Right ventricle myocardium inferior (tissue), 1 donor: ENCODE measurements around the gene SORBS1. TPM values are rescaled to one million over a fixed set of nuclear protein-coding genes. Genes with fewer than 3 reads are reported as not detected.

Source experiments
- ATAC-seq: fragments of 200-7000 bp; cut with Tn5 transposase; one replicate; pipeline ENCODE4 v1.9.1; 2020; ENCODE audit warnings: mild to moderate bottlenecking, moderate library complexity
- DNase-seq: peaks from one replicate; pipeline ENCODE4 v3.0.0; 2021; ENCODE audit errors: missing footprints
- intact Hi-C: fragments of 100-400 bp; cut with DNase I; formaldehyde crosslinking; loops from one replicate; pipeline ENCODE4 v1.11.0; 2022
- total RNA-seq: library from RNA; stranded (reverse); fragmentation: NEBNext Ultra II Directional; extraction: Animal tissue kit (Norgen Biotek cat#: 25700); gene quantifications from one replicate; pipeline ENCODE4 v1.2.1, GENCODE V29; 2021
- donor health status: DM: no; HTN: yes; CAD: no; lungs with severe emphysema.

Gene SORBS1
- total RNA-seq, 1 donor from 2014 or later: 666 TPM

GRCh38 chr10:95306318-95306650 is 254.9 kb downstream of the SORBS1 start:
- intact Hi-C loops: no loop called here
- ATAC-seq: no peak

DNA sequence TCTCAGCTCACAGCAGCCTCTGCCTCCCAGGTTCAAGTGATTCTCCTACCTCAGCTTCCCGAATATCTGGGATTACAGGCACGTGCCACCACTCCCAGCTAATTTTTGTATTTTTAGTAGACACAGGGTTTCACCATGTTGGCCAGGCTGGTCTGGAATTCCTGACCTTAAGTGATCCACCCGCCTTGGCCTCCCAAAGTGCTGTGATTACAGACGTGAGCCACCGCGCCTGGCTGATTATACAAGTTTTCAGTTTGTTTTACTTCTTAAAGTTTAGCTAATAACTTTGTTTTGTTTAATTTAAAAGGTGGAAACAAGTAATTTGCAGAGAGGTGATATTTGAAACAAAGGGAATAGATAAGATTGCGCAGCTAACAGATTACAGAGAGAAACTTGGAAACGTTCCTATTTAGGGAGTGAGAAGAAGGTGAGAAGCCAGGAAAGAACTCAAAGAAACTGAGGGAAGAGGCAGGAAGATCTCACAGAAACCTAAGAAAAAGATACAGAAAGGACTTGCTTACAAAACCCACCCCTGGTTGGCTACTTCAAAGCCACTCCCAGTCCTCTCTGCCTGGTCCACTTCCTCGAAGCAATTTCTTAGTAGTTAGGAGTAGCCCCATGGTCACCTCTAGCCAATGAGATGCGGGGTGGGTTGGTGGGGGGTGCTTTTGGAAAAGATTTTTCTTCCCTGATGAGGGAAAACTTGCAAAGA is 255.4 kb downstream of the SORBS1 start:
- intact Hi-C loops: no loop called here
- ATAC-seq (no peak), DNase-seq (no peak)

More at GRCh38 chr10:95306318-95306650, 254.9 kb downstream of the SORBS1 start:
- no peak for DNase-seq

DNA sequence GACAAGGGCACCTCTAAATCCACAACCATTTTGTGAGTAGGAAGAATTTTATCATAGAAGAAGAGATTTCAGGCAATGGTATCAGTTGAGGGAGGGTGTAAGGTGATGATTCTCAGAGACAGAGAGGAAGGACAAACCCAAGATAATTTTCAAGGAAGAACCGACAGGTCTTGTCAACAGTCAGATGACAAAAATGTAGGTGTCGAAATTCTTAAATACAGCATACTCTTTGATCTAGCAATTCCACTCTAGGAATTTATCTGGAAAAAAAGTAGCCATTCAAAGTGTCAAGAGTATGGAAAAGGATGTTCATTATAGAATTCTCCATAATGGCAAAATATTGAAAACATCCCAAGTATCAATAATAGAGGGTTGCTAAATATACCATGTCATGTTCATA is 256.2 kb downstream of the SORBS1 start:
- ATAC-seq (no peak), DNase-seq (no peak)
- intact Hi-C loops: no loop called here

DNA sequence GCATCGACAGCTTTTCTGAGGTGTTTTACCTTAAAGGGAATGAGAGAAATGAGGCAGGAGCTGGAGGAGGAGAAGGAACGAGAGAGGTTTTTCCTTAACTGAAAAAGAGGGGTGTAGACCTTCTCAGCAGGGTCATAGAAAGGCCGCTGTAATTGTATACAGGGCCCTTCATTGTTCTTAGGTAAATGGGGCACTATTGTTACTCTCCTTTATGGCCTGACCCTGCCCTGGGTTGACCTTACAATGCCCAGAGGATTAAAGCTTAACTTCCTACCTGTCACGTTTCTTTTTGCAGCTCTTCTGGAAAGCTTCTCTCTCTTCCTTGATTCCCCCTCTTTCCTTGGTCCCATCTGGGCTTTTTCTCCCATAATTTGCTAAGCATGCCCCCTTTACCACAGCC is 256.7 kb downstream of the SORBS1 start:
- intact Hi-C loops: no loop called here
- no peak for ATAC-seq
- DNase-seq: no peak

DNA sequence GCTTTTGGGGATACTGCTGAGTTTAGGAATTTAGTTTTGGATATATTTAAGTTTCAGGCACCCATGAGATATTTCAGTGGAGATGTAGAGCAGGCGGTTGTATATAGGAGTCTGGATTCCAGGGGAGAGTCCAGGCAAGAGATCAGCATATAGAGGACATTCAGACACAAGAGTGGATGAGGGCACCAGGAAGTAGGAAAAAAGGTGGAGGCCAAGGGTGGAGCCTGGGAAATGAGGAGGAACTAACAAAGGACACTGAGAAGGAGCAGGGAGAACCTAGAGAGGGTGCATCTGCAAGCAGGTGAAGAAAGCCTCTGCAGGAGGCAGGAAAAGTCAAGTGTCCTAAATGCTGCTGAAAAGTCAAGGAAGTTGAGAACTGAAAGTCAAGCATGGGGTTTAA is 257.2 kb downstream of the SORBS1 start:
- no peak for ATAC-seq
- intact Hi-C loops: no loop called here
- no peak for DNase-seq

- no peak for DNase-seq
- intact Hi-C loops: no loop called here
- ATAC-seq: no peak
Measured at GRCh38 chr10:95303535-95303934, 257.6 kb downstream of the SORBS1 start.

DNA sequence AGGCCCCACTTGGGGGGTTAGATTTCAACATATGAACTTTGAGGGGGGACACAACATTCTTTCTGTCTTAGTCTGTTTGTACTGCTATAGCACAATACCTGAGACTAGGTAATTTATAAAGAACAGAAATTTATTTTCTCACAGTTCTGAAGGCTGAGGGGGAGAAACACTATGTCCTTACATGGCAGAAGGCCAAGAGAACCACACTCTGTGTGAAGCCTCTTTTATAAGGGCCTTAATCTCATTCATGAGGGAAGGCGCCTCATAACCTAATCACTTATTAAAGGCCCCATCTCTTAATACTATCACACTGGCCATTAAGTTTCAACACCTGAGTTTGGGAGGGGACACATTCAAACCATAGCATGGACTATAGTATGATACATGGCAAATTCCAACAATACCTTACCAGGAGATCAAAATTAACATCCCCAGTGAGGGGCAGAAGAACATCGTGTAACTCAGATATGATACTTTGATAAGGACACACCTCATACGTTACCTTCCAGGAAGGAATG is 261.1 kb downstream of the SORBS1 start:
- intact Hi-C loops: no loop called here
- ATAC-seq (no peak), DNase-seq (no peak)

- ATAC-seq: peak; percentile 63
- intact Hi-C loops: no loop called here
- DNase-seq: no peak
Measured at GRCh38 chr10:95297402-95297801, 263.8 kb downstream of the SORBS1 start.

GRCh38 chr10:95296764-95297163 is 264.4 kb downstream of the SORBS1 start:
- DNase-seq: no peak
- no peak for ATAC-seq
- intact Hi-C loops: no loop called here

DNA sequence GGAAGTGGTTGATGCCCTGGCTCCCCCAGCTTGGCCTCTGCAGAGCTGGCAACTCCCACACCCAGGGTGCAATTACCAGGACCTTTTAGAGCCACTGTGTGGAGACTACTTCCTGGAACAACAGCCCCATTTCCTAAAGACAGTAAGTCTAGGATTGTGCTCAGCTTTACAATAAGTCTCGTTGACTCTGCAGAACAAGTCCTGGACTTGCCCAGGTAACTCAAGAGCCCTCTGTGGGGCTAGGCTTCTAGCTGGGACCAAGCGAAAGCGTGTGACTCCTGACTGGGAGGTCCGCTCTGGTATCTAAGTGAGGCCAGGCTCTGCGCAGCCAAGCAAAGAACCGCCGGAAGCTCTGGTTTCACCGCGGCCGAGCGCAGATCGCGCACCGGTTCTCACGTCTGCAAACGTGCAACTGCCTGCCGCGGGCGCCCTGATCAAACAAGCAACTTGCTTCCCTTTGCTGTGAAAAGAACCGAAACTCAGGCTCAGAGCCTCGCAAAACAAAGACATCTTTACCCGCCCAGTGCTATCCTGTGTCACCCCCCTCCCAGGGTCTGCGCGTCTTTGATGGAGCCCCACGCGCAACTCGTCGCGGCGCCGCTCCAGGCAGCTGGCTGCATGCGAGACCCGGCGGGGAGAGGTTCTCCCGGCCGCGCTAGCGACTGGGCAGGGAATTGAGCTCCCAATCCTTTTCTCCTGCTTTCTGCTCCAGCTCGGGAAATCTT is 266.0 kb downstream of the SORBS1 start:
- intact Hi-C loops: no loop called here
- ATAC-seq (no peak), DNase-seq (no peak)

DNA sequence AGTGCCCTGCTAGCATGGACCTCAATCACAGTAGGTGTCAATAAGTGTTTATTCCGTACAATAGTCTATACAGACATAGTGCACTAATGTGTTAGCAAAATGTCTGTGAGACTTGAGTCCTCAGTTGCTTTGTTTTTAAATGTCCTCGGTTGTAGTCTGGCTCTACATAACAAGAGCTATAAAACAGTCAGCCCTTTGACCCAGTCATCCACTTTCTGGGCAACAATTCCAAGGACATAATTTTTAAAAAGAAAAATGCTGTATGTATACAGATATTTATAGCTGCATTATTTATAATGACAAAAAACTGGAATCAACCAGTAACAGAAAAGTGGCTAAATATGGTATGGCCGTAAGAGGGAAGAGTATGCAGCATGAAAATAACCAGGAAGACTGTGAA is 267.5 kb downstream of the SORBS1 start:
- intact Hi-C loops: loop anchor here (5.0 kb wide), 1 partner anchor 69 kb away; no protein-coding TSS in a partner anchor
- ATAC-seq (no peak), DNase-seq (no peak)

DNA sequence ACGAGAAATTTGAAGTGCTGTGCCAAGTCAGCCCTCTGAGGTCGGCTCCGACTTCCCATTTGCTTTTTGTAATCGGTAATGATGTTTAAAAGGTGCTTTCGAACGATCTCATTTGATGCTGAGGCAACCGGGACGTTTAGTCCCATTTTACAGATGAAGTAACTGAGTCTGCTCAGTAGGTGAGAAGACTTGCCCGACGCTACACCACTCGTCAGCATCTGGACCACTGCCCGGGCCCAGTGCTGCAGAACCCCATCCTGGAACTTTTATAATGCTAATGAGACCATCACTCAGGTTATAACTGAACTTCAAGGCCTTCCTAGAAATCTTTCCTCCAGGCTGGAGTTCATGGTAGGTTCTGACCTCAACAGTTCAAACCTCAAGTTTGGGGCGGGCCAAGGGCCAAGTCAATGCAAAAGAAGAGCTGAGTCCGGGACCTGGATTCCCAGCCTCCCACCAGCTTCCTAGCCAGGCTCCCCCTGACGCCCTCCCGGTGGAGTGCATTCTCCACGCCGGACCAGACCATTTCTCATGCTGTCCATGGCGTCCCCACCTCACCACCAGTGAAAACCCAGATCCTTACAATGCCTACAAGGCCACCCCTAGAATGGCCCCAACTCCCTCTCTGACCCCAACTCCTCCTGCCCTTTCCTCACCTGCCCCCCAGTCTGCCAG is 269.7 kb downstream of the SORBS1 start:
- DNase-seq: no peak
- intact Hi-C loops: loop anchor here (2.0 to 5.0 kb wide), 2 partner anchors 43 to 71 kb away; no protein-coding TSS in a partner anchor
- ATAC-seq: no peak

- DNase-seq (peak; percentile 89), ATAC-seq (peak; percentile 89)
- intact Hi-C loops: loop anchor here (2.0 to 5.0 kb wide), 2 partner anchors 44 to 72 kb away; no protein-coding TSS in a partner anchor
Measured at GRCh38 chr10:95290461-95291364, 270.5 kb downstream of the SORBS1 start, which contains the start of gene PDLIM1. Gene PDLIM1 (minus strand): TSS chr10:95291003. CDS start chr10:95290915, 88 bp downstream.

GRCh38 chr10:95289921-95290421 is 271.2 kb downstream of the SORBS1 start:
- DNase-seq (no peak), ATAC-seq (no peak)
- intact Hi-C loops: loop anchor here (2.0 to 5.0 kb wide), 4 partner anchors 43 to 192 kb away; no protein-coding TSS in a partner anchor

GRCh38 chr10:95289003-95289920 is 271.9 kb downstream of the SORBS1 start:
- intact Hi-C loops: loop anchor here (2.0 to 5.0 kb wide), 2 partner anchors 42 to 193 kb away; no protein-coding TSS in a partner anchor
- DNase-seq: no peak
- peak; percentile 40 for ATAC-seq

DNA sequence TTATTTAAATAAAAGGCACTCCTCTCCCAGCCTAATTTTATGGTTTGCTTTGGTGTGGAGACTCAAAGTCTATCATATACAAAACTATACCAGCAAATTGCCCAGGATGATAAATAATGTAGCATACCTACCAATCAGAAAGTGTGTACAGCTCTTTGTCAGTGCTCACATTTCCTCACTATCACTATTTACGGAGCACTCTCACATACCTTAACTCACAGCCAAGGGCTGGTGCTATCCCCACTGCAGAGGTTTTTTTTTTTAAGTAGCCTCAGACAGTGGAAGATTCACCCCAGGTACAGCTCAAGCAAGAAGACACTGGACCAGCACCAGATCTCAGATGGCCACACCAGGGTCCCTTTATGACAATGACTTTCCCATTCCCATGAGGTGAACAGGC is 272.9 kb downstream of the SORBS1 start:
- ATAC-seq: no peak
- intact Hi-C loops: loop anchor here (2.0 to 5.0 kb wide), 2 partner anchors 42 to 194 kb away; no protein-coding TSS in a partner anchor
- DNase-seq: no peak

DNA sequence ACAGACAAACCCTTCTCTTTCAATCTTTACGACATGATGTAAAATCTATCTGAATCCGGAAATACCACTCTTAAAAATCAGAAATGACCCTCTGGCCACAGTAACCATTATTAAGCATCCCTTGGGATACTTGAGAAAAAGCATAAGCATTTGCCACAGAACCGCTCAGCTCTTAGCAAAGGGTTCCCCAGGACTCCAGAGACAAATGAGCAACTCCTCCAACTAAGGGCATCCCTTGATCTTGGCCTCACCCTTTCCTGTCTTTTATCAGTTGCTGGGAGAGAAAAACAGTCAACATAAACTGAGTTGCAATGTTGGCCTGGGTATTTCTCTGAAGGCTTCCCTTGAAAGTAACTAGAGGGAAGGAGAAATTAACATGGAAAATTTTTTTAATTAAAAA is 273.9 kb downstream of the SORBS1 start:
- DNase-seq: no peak
- peak; percentile 21 for ATAC-seq
- intact Hi-C loops: loop anchor here (5.0 kb wide), 1 partner anchor 195 kb away; no protein-coding TSS in a partner anchor
